ENCODE data around the gene GPSM3.
A peak's percentile ranks its signal among the peaks of the same experiment; 100 is the strongest.
"Not testable (repeated sequence)": the region's sequence is repeated elsewhere in the genome, so short reads cannot be mapped to it uniquely, and the experiment has no call there.

GPSM3 gene

DNA sequence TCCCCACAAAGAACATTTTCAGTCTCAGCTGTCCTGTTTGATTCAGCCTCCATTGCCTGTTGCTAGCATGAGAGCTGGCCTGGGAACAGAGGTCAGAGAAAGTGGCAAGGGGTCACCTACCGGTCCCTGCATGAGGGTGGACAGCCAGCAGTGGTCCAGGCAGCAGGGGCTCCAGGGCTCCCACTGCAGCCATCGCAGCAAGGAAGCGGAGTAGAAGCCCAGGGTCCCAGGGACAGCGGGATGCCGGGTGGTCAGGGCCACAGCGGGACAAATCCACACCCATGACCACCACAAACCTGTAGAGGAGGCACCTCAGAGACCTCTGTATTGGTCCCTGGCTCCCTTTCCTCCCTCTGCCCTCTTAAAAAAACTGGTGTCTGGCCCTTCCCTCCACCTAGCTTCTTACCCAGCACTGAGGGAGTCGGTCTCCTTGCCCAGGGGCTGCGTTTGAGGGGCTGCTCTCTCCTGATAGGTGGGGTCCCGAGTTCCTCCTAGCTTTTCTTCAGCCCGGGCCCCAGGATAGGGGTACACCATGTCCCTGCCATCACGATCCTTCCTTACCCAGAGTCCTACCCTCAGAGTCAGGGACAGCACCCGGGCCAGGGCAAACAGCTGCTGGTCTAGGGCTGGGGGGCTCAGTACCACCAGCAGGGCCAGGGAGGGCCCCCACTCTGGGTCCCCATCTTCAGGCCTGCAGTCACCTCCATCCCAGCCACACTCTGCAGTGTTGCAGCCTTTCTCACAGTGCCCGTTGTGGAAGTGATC lies 8.4 kb upstream of the GPSM3 start:
- no peak for DNase-seq

DNA sequence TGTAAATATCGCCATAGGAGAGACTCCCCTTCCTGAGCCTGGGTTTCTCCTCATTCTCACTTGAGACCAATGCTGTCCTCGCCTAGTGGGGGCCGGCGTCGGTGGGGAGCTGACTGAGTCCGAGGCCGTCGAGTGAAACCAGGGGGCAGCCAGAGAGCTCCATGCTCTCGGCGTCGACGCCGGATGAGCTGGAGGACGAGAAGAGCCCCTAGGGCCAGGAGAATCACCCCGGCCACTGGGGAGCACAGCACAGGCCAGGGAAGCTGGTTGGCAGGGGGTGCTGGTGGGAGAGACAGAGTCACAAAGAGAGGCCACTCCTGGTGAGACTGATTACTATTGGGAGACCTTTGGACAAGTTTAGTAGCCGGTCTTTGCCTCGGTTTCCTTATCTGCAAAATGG lies 6.4 kb upstream of the GPSM3 start:
- no peak for DNase-seq

DNA sequence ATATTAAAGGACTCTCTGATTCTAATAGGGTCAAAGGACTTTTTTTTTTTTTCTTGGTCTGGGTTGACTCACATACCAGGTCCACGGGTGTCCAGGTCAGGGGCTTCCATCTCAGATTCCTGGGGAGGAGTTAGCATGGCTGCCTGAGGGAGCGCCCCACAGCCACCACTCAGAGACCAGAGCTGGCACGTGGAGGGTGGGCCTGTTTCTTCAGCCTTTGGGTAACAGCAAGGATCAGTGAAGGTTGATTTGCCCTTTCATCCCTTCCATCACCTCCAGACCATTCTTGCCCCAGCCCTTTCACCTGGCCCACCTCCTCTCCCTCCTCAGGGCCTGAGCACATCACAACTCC lies 5.9 kb upstream of the GPSM3 start:
- DNase-seq: no peak

DNA sequence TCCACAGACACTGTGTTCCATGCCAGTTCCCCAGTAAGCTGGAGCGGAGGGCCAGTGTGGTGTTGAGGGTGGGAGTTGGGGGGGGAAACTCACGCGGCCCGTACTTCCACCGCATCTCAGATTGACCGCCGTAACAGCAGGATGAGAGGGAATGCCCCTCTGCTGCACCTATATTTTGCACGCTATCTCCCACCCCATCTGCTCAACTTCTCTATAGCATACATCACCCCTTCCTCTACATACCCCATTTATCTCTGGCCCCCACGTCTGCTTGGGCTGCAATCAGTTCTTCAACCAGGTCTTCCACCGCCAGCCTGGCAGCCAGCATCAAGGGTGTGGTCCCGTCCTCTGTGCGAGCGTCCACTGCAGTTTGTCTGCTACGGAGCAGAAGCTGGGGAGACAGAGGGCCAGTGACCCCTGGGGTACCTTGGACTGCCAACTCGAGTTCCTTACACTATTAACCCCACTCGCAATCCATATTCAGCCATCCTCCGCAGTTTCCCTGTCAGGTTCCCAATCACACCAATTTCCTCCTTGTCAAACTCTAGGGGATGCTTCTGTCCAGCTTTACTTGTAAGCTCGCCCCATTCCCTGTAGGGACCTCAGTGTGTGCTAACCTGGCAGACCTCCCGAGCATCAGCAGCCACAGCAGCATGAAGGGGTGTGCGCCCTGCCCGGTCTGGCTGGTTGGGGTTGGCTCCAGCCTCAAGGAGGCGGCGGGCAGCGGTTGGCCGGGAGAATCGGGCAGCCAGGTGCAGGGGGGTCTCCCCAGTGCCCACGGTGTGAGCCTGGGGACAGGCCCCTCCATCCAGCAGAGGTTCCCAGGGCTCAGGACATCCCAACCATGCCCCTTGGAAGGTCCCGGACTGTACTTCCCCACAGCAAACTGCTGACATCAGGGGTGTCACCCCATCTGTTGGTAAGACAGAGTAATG lies 4.5 kb upstream of the GPSM3 start:
- no peak for DNase-seq

DNA sequence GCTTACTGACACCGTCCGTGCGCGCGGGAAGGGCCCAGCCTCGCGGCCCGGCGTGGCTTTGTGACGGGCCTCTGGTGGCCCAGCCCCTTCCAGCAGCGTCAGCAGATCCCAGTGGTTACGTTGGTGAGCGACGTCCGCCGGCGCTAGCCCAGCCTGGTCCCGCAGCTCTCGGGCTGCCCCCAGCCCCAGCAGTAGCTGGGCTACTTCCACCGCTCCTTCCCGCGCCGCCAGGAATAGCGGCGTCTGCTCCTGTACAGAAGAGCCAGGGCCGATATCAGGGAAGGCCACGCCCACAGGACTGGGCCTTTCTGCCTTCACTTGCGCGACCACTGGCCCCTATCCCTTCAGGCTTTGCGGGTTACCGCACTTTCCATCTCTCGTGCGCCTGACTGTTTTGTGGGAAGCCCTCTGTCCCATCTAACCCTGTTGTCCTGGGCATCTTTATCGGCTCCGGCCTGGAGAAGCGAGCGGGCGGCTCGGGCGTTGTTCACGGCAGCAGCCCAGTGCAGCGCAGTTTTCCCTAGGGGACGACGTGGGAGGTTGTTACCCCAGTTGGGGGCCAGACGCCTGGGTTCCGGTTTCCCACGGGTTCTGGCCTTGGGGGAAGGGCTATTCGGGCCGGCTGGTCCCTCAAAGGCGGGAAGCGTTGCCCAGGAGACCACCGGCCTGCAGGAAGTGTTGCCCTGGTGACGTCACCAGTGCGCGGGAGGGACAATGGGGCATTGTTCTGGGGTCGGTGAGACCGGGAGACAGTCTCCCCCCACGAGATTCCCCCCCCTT lies 3.6 kb upstream of the GPSM3 start:
- peak; percentile 88 for DNase-seq

DNA sequence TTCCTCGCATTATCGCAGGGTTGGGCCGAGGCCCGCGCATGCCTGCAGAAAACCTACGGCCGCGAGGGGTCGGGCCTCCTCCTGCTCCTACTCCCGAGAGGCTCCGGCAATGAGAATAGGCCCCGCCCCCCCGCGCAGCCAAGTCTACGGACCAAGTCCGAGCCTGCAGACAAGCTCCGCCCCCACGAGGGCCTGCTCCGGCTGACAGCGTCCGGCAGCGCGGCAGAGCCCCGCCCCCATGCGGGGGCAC lies 3.1 kb upstream of the GPSM3 start:
- peak; percentile 100 for DNase-seq

DNA sequence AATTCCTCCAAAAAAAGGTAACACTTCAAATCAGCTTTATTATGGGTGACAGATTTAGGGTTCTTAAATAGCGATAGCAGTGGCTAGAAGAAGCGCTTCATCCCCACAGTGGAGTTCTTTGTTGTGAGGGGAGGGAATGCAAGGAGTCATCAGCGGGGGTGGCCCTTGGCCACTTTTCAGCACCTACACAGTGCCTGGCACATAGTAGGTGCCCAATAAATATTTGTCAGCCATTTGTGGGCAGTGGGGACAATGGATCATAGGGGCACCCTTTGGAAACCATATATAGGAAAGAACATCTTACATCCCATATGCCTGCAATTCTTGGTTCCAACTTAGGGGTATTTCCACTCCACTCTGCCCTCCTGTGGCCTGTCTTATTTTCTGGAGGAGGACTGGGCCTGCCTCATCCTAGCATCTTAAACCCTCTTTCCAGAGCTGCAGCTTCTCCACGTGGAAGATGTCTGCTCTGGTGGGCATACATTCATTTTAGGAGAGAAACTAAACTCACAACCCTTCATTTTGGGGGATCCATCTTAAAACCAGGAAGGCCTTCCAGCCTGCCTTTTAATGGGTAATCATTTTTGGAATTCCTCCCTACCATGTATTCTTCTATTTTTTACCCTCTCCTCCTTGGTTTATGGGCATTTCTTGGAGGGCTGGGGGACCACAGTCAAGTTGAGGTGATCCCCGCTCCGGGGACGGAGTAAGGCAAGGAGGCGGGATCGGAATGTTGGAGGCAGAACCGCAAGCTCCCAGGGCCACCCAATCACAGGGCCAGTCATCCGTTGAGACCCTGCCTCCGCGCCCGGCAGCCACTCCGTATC lies 2.6 kb upstream of the GPSM3 start:
- DNase-seq: no peak

DNA sequence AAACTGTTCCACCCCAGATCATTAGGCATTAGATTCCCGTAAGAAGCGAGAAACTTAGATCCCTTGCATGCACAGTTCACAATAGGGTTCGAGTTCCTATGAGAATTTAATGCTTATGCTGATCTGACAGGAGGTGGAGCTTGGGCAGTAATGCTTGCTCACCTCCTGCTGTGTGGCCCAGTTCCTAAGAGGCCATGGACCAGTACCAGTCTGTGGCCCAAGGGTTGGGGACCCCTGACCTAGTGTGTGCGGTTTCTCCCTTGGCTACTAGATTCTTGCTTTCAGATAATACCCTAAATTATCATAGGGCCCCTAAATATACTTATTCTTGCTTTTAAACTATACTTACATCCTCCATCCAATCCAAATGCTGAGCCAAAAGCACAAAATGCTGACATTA lies 1.9 kb upstream of the GPSM3 start:
- DNase-seq: no peak

DNA sequence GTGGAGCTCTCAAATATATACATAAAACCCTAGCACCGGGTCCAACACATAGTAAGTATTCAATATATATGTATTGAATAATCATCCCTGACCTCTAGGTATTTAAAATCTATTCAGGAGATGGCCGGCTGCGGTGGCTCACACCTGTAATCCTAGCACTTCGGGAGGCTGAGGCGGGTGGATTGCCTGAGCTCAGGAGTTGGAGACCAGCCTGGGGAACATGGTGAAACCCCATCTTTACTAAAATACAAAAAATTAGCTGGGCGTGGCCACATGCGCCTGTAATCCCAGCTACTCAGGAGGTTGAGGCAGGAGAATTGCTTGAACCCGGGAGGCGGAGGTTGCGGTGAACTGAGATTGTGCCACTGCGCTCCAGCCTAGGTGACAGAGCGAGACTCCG lies 653 bp upstream of the GPSM3 start:
- DNase-seq: not testable (repeated sequence)

DNA sequence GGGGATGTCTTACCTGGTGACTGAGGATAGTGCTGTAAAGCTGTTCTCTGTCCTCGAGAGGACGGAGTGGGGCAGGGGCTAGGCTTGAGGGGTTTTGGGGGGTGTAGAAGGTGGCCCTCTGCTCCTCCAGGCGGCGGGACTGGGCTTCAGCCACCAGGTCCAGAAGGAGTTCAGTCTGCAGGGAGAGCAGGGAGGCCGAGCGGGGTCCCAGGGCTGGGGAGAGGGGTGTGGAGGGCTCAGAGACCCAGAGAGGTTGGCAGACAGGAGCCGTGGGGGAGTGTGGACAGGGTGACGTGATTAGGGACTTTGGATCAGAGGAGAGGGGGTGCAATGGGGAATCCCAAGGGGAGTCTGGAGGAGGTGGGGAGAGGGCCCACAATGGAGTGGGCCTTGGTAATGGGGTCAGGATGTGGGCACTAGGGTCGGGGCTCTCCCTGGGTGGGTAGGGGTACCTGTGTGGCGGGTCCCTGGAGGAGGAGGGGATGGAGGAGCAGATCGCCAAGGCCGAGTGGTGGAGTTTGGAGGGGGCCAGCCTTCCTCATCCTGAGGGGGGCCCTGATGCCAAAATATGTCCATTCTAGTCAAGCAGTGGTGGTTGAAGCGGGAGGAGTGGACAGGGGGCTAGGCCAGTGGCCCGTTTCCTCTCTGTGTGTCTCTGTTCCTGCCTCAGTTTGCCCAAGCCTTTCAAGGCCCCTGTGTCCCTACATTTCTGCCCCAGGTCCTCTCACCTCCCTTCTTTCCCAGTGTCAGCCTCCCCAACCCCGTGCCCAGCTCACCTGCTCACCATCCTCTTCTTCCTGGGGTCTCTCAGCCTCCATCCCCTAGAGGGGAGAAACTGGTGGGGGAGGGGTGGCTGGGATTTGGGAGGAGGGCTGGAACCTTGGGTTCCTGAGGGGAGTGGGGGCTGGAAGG lies 491 bp downstream of the GPSM3 start:
- DNase-seq: no peak

DNA sequence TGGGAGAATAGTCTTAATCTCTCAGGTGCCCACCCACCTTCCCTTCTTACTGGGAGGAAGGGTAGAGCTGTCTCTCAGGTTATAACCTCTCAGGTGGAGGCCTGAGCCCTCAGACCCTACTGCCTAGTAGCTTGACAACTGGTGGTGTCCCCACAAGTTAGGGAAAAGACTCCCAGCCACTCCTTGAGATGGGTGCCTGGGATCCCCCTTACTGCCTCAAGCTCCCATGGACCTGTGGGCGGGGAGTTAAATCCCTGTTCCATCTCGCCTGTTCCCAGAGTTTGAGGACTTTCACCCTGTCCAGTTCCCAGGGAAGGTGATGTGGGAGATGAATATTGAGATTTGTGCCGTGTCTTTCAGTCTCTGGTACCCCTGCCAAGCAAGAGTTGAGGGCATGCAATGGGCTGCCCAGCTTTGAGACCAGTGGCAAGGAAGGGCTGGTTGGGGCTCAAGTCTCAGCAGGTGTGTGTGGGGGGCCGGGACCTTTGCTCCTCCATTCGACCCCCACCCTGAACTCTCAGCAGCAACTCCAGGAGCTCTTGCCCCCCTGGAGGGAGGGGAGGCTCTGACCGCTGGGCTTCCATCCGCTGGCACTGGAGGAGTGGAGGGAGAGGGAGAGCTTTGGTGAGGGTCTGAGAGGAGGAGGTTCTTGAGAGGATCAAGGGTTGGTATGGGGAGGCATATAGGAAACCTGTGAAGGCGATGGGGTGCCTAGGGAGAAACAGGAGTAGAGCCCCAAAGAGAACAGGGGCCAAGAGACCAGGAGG lies 1.3 kb downstream of the GPSM3 start:
- no peak for DNase-seq

DNA sequence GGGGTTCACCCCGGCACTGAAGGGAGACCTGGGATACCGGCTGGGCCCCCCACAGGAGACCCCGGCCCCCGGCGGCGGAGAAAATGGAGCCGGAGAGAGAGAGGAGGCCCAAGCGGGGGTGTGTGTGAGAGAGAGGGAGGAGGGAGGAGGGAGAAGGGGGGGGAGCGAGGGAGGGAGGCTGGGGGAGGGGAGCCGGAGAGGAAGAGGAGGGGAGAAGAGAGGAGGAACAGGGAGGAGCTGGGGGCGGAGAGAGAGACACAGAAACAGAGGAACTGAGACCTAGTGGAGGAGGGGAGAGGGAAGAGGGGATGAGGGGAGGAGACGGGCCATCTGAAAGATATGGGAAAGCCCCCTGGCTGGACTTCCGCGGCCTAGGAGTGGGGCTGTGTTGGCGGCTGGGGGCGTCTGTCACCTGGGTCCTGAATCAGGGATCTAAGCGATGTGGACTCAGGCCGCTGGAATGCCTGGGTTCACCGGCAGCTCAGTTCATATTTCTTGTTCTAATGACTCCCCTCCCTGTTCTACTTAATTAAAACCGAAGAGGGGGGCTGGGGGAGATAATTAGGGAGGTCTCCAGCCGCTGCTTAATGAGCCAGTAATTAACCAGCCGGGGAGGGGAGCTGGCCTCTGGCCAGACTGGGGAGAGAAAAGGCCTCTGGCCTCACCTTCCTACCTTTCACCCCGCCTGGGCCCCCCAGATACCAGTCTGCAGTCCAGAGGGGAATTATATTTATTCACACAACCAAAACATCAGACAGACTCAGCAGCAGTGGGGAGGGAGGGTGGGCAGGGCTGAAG lies 2.2 kb downstream of the GPSM3 start, which contains the start of gene PBX2:
TSS of gene PBX2 (minus strand) at position 149 of the 798 bp plus-strand sequence. CDS start 287 bp downstream, outside the sequence.
- DNase-seq: peak; percentile 82

DNA sequence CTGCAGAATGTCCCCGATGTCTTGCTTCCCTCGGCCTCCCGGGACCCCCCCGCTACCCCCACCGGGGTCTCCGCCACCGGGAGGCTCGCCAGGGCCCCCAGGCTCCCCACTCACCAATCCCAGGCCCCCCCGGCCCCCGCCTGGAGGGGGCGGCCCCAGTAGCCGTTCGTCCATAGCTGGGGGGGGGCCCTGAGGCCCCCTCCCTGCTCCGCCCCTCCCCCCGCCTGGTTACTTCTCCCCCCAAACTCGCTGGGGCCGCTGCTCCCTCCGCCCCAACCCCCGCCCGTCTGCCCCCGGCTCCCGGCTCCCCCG lies 2.7 kb downstream of the GPSM3 start:
- DNase-seq: no peak

DNA sequence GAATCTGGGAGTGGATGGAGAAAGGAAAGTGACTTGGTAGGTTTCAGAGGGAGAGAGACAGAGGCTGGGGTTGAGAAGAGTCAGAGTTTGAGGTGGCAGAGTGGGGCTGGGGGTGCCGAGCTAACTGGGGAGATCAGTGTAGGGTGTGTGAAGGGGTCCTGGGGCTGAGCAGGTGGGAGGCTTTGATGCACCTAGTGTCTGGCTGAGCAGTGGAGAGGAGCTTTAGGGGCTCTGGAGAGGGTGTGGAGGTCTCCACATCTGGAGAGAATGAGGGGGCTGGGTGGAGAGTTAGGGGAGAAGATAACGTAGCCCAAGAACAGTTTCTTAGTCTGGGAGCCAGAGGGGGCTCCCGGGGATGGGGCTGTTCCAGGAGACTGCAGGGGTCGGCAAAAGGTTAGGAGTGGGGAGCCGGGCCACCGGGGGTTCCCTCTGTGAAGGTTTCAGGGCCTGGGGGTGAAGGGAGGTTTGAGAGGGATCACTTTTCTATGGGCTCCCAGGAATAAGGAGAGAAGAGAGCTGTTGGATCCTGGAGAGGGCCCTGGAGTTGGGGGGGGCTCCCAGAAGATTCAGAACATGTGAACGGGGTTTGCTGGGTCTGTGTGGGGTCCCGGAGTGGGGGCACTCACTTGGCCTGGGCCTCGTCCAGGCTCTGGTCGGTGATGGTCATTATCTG lies 3.2 kb downstream of the GPSM3 start:
- no peak for DNase-seq

DNA sequence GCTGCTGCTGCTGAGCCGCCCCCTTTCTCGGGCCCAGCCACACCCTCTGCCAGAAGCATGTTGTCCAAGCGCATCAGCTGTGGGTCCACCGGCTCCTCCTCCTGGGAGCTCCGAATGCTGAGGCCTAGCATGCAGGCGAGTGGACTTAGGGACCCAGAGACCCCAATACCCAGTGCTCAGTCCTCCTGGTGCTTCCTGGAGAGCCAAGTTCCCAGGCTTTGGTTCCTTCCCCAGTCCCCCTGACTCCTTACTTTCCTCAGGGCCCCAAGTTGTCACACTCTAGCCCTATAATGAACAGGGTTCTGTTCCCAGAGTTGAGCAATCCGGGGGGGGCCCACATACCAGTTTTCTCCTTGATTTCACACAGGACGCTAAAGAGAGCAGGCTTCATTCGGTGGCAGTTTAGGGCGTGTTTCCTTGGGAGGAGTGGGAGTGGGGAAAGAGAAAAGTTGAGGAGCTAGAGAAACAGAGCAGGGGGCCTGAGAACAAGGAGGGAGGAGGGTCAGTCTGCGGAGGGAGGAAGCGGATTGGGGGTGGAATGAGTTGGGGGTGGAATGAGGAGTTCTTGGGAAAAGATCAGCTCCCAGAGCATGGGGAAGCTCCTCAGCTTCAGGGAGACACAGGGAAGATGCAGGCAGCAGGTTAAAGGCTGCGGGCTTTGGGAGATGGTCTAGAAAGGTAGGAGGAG lies 3.9 kb downstream of the GPSM3 start:
- DNase-seq: no peak

DNA sequence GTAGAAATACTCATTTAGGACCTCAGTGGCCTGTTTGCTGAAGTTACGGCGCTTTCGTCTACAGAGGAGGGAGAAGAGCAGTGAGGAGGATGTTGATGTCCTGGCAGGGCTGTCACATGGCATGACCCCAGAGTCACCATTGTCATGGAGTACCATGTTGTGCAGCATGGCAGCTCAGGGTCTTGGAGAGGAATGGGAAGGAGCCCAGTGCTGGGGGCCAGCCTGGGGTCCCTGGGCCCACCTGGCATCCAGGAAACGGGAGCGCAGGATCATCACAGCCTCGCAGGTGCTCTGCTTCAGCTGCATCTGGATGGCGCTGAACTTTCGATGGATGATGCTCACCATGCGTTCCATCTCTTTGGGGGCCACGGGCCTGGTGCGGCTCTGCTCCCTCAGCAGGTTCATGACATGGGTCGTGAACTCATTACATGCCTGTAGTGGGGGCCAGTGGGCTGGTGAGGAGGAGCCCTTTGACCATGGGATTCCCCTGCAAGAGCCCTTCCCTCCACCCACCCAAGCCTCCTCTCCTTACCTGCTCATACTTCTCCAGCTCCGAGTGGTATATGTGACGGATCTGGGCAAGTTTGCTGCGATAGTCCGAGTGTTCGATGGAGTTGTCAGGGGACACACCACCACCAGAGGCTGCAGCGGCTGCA lies 4.6 kb downstream of the GPSM3 start:
- not testable (repeated sequence) for DNase-seq

DNA sequence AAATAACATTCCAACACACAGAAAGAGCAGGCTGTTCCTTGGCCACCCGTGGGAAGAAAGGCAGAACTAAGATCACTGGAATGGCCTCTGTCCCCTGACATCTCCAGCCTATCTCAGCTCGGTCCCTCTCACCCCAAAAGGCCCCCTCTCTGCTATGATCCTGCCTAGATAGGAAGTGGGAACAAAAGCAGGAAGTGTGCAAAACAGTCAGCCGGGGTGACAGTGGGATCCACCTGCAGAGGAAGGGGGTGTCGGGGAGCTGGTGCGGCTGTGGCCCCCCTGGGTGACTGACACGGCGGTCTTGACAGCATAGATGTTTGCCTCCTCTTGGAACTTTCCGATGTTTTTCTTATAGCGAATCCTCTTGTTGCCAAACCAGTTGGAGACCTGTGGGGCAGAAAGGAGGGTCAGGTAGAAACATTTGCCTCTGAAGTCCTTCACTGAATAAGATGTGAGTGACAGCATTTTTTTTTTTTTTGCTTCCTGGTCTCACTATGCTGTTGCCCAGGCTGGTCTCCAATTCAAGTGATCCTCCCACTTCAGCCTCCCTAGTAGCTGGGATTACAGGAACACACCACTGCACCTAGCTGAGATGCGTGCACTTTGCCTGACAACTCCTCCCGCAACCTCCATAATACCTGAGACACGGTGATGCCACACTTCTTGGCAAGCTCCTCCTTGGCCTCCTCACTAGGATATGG lies 5.3 kb downstream of the GPSM3 start:
- no peak for DNase-seq

Measured in NCI-H510A (cell line).